Fibroblast of lung (primary cell): ENCODE data around the gene PEX10. TPM values are rescaled to one million over a fixed set of nuclear protein-coding genes. Genes with fewer than 3 reads are reported as not detected.

Experiments used
- DNase-seq, 2 donors: peaks; one replicate each; pipeline versions ENCODE4 v3.0.0 to v3.0.0-alpha.2; 2010; ENCODE audit warnings: low read depth in 2 of 2
- H2AFZ ChIP-seq: 2 replicates; pipeline ENCODE4 v1.5.1; 2012; ENCODE audit warnings: low read length, control low read depth, inconsistent platforms
- H3K27ac ChIP-seq: 2 replicates; pipeline ENCODE4 v1.5.1; 2011; ENCODE audit warnings: low read length, control low read depth; ENCODE audit not compliant: insufficient read depth
- H3K27me3 ChIP-seq: 2 replicates; pipeline ENCODE4 v1.5.1; 2011; ENCODE audit warnings: mild to moderate bottlenecking, low read length; ENCODE audit not compliant: control insufficient read depth, insufficient read depth
- H3K36me3 ChIP-seq: 2 replicates; pipeline ENCODE4 v1.5.1; 2011; ENCODE audit warnings: low read length; ENCODE audit not compliant: control insufficient read depth, insufficient read depth
- H3K4me1 ChIP-seq: 2 replicates; pipeline ENCODE4 v1.5.1; 2011; ENCODE audit warnings: low read length; ENCODE audit not compliant: control insufficient read depth, insufficient read depth; ENCODE audit errors: extremely low read depth
- H3K4me2 ChIP-seq: 2 replicates; pipeline ENCODE4 v1.5.1; 2011; ENCODE audit warnings: low read length, control low read depth; ENCODE audit not compliant: insufficient read depth; ENCODE audit errors: extremely low read depth
- H3K4me3 ChIP-seq, 4 experiments: fragments of 200-600 bp in 1 of 4; sonication (generic) in 1 of 4; replicated peaks in 1 of 4; 2 replicates each; pipeline ENCODE4 v1.5.1; 2011 to 2016; ENCODE audit warnings: low read length in 4 of 4, low read depth in 3 of 4, mild to moderate bottlenecking in 3 of 4, control low read depth in 2 of 4, inconsistent platforms in 1 of 4, mixed read lengths in 1 of 4; ENCODE audit not compliant: insufficient read depth in 1 of 4; ENCODE audit errors: control extremely low read depth in 1 of 4
- H3K79me2 ChIP-seq: 2 replicates; pipeline ENCODE4 v1.5.1; 2012; ENCODE audit warnings: mild to moderate bottlenecking, low read length, inconsistent platforms; ENCODE audit not compliant: control insufficient read depth, insufficient read depth
- H3K9ac ChIP-seq: 2 replicates; pipeline ENCODE4 v1.5.1; 2011; ENCODE audit warnings: mild to moderate bottlenecking, low read length, control low read depth; ENCODE audit not compliant: insufficient read depth
- H3K9me3 ChIP-seq: 2 replicates; pipeline ENCODE4 v1.5.1; 2012; ENCODE audit warnings: low read depth, low read length; ENCODE audit not compliant: control insufficient read depth, insufficient read depth
- H4K20me1 ChIP-seq: 2 replicates; pipeline ENCODE4 v1.5.1; 2011; ENCODE audit warnings: low read length; ENCODE audit not compliant: control insufficient read depth, insufficient read depth; ENCODE audit errors: extremely low read depth
- CTCF ChIP-seq, 2 donors: IDR thresholded peaks in 1 of 2; conservative IDR thresholded peaks in 1 of 2; 1 replicate in 1 of 2; 2 replicates in 1 of 2; pipeline ENCODE4 v1.5.1; 2011 to 2012; ENCODE audit warnings: low read length in 2 of 2, control low read depth in 1 of 2, inconsistent platforms in 1 of 2, low read depth in 1 of 2, mild to moderate bottlenecking in 1 of 2
- EZH2 ChIP-seq: IDR thresholded peaks from 2 replicates; pipeline ENCODE4 v1.5.1; 2012; ENCODE audit warnings: low read length, control low read depth, mild to moderate bottlenecking; ENCODE audit errors: missing control alignments
- polyA plus RNA-seq, 2 donors: library from polyadenylated mRNA; depleted of rRNA in 1 of 2; stranded (reverse) in 1 of 2; unstranded in 1 of 2; fragments of >200 nt; gene quantifications; 2 replicates each; pipeline ENCODE4 v1.2.1, GENCODE V29; 2011 to 2012; ENCODE audit warnings: missing spikeins in 1 of 2
- total RNA-seq: library from RNA; depleted of rRNA; stranded (reverse); fragments of >200 nt; gene quantifications from 2 replicates; pipeline ENCODE4 v1.2.1, GENCODE V29; 2014

Gene PEX10
- total and polyA plus RNA-seq, 2 donors (not counting 1 experiment from before 2014, with no cell fraction given): 15.4 to 33.4 TPM

GRCh38 chr1:2438641-2439040, 26.3 kb upstream of the PEX10 start:
- no peak overlapping the region for H3K4me2 ChIP-seq

GRCh38 chr1:2438038-2438437, 25.7 kb upstream of the PEX10 start:
- Histone ChIP-seq H3K9me3 (no peaks in the 10 kb centered on the region), H3K27ac (no peak overlapping the region), H3K27me3 (peaks cover 10% of the 10 kb centered on the region), H3K4me2 (no peak overlapping the region), H2AFZ (no peak overlapping the region), H3K9ac (no peak overlapping the region), H3K4me1 (no peaks in the 10 kb centered on the region), H3K4me3 (no peak overlapping the region), H3K79me2 (no peaks in the 10 kb centered on the region), H3K36me3 (no peaks in the 10 kb centered on the region), H4K20me1 (no peaks in the 10 kb centered on the region)
- TF ChIP-seq EZH2 (no peak), CTCF (conservative IDR thresholded peaks at IDR 0.05 in 1 of 2, IDR thresholded peaks at IDR 0.05 in 1 of 2; ENCODE audit: low read depth in 1 of 2, low read length in 2 of 2) (no peak)
- DNase-seq: no peak

More at GRCh38 chr1:2438641-2439040, 26.3 kb upstream of the PEX10 start:
- no peak overlapping the region for H3K4me3 ChIP-seq
- TF ChIP-seq CTCF (conservative IDR thresholded peaks at IDR 0.05 in 1 of 2, IDR thresholded peaks at IDR 0.05 in 1 of 2; ENCODE audit: low read depth in 1 of 2, low read length in 2 of 2): no peak
- no peak for TF ChIP-seq EZH2
- no peaks in the 10 kb centered on the region for H3K4me1 ChIP-seq
- no peak overlapping the region for H3K27ac ChIP-seq
- no peak overlapping the region for H3K9ac ChIP-seq
- no peak for DNase-seq
- no peaks in the 10 kb centered on the region for H3K9me3 ChIP-seq
- no peak overlapping the region for H2AFZ ChIP-seq
- no peaks in the 10 kb centered on the region for H3K36me3 ChIP-seq
- no peaks in the 10 kb centered on the region for H3K79me2 ChIP-seq
- H4K20me1 ChIP-seq: no peaks in the 10 kb centered on the region
- peaks cover 11% of the 10 kb centered on the region for H3K27me3 ChIP-seq

- Histone ChIP-seq H3K79me2 (no peaks in the 10 kb centered on the region), H3K9ac (no peak overlapping the region), H3K4me1 (no peaks in the 10 kb centered on the region), H2AFZ (no peak overlapping the region), H3K9me3 (no peaks in the 10 kb centered on the region), H3K27ac (no peak overlapping the region), H3K4me2 (no peak overlapping the region), H3K36me3 (no peaks in the 10 kb centered on the region), H3K4me3 (no peak overlapping the region), H4K20me1 (no peaks in the 10 kb centered on the region), H3K27me3 (peaks cover 6% of the 10 kb centered on the region)
- DNase-seq: no peak
- TF ChIP-seq EZH2: no peak
- no peak for TF ChIP-seq CTCF (conservative IDR thresholded peaks at IDR 0.05 in 1 of 2, IDR thresholded peaks at IDR 0.05 in 1 of 2; ENCODE audit: low read depth in 1 of 2, low read length in 2 of 2)
These were observed 25.3 kb upstream of the PEX10 start for GRCh38 chr1:2437617-2438016.
